GM10266 (cell line): Measurements from ENCODE around the gene FAM229A.
A peak's percentile ranks its signal among the peaks of the same experiment; 100 is the strongest.
"Not testable (repeated sequence)": the region's sequence is repeated elsewhere in the genome, so short reads cannot be mapped to it uniquely, and the experiment has no call there.

Experiments used
- DNase-seq: peaks from one replicate; pipeline ENCODE4 v3.0.0; 2012; ENCODE audit errors: extremely low spot score
- CTCF ChIP-seq: IDR thresholded peaks from 2 replicates; pipeline ENCODE4 v1.5.1; 2012; ENCODE audit warnings: mild to moderate bottlenecking, low read depth; ENCODE audit not compliant: control insufficient read depth, insufficient read depth; ENCODE audit errors: missing control alignments

The FAM229A gene

DNA sequence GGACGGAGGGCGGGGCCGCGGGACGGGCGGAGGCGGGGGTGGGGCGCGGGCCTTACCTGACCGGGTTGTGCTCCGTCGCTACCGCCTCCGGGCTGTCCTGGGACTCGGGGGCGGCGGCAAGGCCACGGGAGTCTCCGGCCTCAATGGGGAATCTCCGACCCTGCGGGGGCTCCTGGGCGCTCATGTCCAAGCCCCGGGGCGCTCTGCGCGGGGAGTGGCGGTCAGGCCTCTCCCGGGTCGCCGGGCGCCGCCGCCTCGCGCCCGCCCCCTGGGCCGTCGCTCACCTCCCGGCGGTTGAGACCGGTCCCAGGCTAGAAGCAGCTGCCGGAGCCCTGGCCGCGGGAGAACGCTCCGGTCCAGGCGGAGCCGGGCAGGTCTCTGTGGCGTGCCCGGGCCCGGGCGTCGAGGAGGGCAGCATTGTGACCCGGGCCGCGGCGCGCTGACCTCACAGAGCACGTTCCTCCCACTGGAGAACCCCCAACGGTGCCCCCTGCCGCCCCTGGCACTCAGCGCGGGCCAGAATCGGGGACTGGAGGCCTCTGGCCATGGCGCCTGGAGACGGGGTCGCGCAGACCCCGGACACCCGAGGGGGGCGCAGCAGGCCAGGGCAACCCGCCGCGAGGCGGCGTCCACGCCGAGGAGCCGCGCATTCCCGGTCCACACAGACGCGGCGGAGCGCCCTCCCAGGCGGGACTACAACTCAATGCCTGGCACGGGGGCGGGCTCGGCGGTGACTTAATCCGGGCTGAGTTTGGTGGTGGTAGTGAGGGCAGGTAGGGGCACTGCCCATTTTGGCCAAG lies 411 bp downstream of the FAM229A start:
- DNase-seq = peak; percentile 59
- peak; percentile 4 for TF ChIP-seq CTCF

DNA sequence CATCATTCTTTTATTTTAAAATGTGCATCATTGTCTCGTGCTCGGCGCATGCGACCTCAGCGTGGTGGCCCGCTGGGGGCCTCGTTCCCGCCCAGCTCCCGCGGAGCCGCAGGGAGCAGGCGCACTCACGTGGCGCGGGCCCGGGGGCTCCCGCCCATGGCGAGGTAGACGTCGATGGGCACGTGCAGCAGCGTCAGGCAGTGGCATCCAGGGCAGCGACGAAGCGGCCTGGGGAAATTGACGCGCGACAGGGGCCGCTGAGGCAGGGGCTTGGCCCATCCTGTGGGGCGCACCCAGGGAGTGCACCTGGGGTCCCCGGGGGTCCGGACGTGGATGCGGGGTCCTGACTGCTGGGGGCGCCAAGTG lies 994 bp downstream of the FAM229A start:
- no peak for DNase-seq
- TF ChIP-seq CTCF = no peak

GRCh38 chr1:32358435-32358834 lies 3.9 kb downstream of the FAM229A start:
- DNase-seq = no peak
- no peak for TF ChIP-seq CTCF

DNA sequence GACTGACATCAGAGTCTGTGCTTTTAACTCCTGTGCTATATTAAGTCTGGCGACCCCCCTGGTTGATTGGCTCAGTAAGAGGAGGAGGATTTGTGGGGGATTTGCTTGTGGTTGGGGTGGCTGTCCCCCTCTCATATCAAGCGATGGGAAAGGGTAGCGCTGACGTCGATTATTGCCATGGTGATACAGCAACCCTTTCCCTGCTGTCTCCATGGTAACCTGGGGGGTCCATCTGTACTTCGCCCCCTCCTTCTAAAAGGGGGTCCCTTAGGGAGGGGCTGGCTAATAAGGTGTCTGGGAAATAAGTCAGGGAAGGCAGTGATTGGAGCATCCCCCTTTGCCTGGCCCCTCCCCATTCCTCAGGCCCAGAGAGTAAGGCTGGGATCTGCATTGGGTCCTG lies 4.7 kb downstream of the FAM229A start:
- no peak for TF ChIP-seq CTCF
- DNase-seq = no peak

- TF ChIP-seq CTCF = no peak
- DNase-seq = no peak
Observed at GRCh38 chr1:32356478-32356877, 5.8 kb downstream of the FAM229A start.

DNA sequence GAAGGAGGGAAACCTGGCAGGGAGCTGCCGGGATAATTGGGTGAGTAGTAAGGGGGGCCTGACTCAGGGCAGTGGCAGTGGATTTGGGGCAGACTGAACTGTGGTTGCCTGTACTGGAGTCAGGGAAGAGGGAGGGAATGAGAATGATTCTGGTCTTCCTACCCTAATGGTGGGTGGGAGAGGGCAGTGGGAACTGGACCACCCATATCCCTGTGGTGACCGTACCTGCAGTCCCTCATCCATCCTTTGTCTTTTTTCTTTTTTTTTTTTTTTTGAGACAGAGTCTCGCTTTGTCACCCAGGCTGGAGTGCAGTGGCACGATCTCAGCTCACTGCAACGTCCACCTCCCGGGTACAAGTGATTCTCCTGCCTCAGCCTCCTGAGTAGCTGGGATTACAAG lies 6.5 kb downstream of the FAM229A start:
- not testable (repeated sequence) for DNase-seq

- DNase-seq = no peak
- TF ChIP-seq CTCF = no peak
Observed at GRCh38 chr1:32353886-32354570, 8.3 kb downstream of the FAM229A start.
